GM18873 (cell line): ENCODE results near the gene HESX1.
A peak's percentile ranks its signal among the peaks of the same experiment; 100 is the strongest.

Source experiments
- ATAC-seq: cut with Tn5 transposase; IDR thresholded peaks from one replicate; pipeline ENCODE4 v1.9.1; 2021; ENCODE audit warnings: mild to moderate bottlenecking, moderate library complexity, moderate number of reproducible peaks; ENCODE audit not compliant: unreplicated experiment, low FRiP score

Gene HESX1

DNA sequence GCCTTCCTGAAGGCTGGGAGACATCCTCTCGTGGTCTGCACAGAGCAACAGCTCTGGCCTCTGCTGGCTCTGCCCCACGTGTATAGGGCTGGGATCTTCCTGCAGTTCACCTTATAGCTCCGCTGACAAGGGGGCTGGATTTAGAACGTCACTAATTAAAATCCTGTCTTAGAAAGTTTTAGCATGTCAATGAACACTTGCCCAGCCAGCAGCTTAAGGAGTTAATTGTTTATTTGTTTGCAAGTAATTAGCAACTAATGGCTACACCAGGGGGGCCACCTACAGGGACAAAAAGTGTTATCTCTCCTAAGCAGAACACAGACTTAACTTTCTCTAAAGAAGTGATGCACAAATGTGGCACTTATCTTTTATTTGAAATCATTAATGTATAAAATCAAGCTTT is at the start of gene HESX1:
HESX1 (minus strand) TSS at position 84 of the 403 bp plus-strand sequence; CDS start at position 24, 60 bp downstream.
- ATAC-seq = no peak

DNA sequence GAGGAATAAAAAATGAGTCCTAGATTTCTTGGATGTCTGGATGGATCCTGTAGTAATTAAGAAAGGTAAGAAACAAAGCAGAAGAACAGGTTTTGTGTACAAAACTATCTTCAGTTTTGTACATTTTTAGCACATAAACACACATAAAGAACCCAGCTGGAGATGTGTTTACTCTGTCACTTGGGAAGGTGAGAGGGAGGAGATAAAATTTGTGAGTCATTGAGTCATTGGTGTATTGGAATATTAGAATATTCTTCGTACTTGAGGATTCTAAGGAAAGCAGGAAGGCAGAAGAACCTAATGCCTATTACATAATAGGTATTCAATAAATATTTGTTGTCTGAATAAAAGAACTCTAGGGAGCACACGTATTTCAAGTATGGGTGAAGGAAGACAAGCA is 45.2 kb upstream of the HESX1 start:
- no peak for ATAC-seq

DNA sequence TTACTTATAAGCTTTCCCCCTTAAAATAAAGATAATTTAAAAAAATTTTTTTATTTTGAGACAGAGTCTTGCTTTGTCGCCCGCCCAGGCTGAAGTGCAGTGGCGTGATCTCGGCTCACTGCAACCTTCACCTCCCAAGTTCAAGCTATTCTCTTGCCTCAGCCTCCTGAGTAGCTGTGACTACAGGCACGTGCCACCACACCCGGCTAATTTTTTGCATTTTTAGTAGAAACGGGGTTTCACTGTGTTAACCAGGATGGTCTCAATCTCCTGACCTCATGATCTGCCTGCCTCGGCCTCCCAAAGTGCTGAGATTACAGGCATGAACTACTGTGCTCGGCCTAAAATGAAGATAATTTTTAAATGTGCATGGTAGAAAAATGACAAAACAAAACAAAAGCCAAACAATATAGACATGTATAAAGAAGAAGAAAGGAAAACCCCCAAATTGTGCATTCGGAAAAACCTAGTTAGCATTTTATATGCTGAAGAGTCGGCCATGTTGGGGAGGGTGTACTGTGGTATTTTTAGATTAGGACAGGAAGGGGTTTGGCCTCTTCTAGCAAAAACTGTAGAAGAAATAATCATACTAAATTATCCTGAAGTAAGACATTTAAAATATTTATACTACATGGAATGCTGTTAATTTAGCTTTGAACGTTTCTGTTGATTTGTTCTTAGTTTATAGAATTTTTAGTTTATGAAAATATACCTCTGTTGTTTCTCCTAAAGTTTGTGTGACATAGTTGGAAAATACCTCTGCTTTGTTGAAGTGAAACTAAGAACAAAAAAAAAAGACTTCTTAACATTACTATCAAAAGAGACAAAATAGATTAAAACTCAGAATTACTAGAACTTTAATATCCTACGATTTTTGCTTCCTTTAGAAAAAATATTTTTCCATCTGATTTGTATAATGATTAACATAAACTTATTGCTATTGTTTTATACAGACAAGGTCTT is 35.1 kb upstream of the HESX1 start:
- no peak for ATAC-seq

DNA sequence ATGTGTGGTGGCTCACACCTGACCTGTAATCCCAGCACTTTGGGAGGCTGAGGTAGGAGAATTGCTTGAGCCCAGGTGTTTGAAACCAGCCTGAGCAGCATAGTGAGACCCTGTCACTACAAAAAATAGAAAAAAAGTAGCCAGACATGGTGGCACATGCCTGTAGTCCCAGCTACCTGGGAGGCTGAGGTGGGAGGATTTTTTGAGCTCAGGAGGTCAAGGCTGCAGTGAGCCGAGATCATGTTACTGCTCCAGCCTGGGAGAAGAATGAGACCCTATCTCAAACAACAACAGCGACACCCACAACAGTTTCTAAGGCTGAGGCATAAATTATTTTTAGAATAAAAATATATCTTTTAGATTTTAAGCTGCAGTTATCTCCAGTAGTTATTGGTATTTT is 34.0 kb upstream of the HESX1 start:
- ATAC-seq = no peak

DNA sequence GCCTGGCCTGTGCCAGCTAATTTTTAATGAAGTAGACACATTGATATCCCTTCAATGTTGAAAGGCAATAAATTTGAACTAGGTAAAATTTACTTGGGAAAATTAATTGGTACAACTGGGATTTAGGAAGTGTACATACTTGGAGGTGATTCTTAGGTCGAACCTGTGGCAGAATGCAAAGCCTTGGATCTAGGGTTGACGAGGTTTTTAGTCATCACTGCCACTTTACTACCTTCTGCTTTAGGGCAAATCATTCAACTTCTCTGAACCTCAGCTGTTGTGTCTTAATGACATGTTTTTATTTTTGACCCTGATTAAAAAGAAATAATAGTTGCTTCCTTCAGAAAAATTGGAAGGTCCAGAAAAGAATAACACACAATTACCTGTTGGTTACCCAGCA is 30.2 kb upstream of the HESX1 start:
- no peak for ATAC-seq

DNA sequence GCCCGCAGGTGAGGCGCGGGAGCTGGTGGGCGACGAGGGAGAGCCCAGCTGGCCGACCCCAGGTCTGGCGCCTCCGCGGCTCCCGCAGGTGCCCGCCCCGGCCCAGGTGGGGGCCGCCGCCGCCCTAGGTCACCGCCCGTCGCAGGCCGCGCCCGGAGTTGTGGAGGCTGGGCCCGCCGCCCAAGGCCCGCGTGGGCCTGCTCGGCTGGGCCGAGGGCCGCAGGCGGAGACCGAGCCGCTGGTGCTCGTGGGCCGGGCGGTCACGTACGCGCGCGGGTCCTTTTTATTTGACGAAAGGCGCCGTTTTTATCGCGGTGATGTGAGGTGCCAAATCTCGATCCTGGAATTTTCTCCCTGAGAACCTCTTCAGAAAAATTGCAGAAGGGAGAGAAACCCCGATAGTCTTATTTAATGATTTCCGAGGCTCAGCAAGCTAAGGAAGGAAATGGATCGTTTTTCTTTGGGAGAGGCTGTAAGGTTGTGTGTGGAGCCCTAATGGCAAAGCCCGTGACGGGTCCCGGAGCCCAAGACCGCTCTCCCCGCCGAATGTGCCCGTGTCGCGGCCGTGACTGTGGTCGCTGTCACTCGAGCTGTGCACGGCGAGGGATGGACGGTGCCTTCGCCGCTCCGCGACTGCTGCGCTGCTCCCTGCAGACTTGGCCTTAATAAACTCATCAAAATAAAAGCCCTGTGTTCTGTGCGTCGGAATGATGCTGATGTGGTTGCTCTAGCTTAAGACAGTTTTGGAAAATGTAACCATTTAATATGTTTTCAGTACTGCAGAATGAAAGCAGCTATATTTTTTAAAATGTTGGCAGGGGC is 28.4 kb upstream of the HESX1 start:
- peak; percentile 44 for ATAC-seq

DNA sequence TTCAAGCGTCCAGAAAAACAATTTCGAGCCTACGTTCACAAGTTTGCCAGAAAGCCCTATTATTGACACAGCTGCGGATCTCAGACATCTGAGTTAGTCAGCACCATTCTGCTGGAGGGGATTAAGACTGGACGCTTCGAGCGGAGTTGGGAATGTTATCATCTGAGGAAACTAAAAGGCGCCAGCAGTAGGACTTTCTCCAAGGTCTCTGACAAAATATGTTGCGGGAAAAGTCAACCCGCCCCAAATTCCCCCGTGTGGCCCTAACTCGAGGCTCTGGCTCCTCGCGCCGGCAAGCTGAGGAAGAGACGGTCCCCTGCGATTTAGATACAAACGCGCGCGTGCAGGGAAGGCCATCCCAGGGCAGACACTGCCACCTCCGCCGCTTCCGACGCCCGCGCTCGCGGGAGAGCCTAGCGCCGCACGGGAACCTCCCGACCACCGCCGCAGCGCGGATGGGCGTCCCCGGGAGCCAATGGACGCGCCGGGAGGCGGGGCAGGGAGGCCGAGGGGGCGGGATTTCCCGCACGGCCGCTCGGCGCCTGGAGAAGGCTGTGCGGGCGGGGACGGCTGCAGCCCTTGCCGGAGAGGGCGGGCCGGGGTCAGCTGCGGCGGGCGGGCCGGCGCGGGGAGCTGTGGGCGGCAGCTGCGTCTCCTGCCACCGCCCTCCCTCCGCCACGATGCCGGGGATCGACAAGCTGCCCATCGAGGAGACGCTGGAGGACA is 27.6 kb upstream of the HESX1 start, which contains the start of gene APPL1:
APPL1 (plus strand) TSS at position 526 of the 726 bp plus-strand sequence; CDS start at position 681, 155 bp downstream.
- ATAC-seq = peak; percentile 72

DNA sequence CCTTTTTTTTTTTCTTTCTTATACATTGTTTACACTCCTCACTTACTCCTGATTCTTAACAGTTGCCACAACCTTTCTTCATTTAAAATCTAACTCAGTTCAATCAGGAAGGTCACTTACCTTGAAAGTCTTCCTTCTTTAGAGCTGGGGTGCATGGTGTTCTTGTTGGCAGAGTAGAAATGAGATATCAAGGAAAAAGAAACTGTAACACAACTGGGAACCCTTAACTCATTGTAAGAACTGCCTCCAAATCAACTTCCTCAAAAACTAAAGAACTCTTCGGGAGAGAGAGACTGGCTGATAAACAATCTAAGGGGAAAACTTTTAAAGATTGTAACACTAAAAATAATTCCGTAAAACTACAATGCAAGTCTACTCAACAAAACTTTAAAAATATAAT is 26.4 kb upstream of the HESX1 start:
- no peak for ATAC-seq

DNA sequence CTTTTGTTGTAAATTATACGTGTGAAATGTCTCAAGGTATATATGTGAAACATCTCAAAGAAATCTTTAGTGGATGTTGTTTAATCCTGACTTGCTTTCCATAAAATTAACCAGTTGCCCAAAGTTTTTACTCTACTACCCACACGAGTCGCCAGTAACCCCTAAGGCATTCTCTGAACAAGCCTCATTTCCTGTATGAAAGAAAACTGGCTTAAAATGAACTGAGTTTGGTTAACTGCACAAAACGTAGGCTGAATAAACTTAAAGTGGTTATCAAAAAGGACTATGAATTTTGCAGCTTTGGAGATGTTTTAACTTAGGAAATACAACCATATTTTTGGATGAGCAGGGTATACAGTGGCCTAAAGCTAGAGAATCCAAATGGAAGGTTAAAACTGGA is 25.1 kb upstream of the HESX1 start:
- no peak for ATAC-seq

DNA sequence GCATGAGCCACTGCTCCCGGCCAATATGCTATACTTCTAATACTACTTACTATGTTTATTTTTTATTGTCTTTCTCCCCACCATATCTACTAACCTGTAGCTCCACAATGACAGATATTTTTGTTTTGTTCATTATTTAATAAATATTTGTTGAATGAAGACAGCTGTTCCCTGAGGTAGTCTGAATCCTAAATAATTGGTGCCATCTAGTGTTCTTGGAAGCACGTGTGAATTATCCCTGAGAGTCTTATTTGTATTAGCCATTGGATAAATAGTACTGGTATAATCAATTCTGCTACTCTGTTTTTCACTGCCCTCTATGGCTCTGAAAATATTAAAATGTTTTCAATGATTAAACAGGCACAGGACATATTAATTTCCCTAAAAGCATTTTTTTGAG is 22.1 kb upstream of the HESX1 start:
- ATAC-seq = no peak

DNA sequence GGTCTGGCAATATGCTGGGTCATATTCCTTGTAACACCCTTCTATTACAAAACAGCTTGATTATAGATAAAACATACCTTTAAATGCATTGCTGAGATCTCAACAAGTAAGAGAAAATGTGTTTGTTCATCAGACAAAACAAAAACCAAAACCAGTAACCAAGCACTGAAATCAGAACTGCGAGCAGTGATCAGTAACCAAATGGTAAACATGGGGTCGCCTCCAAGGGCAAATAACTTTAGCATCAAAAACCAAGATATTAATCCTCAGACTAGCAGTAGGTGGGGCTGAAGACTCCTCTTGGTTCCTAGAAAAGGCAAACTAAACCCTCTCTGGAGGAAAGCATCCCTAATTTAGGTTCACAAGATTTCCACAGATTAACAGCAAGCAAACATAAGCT is 6.6 kb upstream of the HESX1 start:
- ATAC-seq = no peak

DNA sequence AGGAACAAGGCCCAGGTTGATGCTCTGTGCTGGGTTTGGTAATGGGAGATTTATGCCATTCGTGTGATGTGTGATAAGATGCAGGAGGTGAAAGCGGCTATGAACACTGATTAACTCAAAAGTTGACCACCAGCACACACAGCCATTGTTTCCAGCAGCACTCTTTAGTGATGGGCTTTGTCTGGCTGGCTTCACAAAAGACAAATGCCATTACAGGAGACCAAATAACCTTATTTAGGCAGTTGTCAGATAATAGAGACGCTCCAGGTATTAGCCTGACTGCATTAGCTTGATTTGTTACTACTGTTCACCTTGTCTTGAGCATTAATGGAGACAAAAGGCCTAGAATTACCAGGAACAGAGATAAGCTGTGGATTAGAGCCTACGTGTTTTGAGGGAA is 5.1 kb downstream of the HESX1 start:
- ATAC-seq = no peak

DNA sequence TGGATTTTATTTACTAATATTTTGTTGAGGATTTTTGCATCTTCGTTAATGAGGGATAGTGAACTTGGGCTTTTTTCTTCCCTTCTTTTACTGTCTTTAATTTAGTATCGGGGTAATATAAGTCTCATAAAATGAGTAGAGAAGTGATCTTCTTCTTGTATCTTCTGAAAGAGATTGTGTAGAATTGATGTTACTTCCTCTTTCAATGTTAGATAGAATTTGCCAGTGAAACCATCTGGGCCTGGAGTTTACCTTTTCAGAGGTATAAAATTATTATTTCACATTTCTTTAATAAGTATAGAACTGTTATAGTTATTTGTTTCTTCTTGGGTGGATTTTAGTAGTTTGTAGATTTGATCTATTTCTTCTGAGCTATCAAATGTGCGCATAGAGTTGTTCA is 7.8 kb downstream of the HESX1 start:
- no peak for ATAC-seq

DNA sequence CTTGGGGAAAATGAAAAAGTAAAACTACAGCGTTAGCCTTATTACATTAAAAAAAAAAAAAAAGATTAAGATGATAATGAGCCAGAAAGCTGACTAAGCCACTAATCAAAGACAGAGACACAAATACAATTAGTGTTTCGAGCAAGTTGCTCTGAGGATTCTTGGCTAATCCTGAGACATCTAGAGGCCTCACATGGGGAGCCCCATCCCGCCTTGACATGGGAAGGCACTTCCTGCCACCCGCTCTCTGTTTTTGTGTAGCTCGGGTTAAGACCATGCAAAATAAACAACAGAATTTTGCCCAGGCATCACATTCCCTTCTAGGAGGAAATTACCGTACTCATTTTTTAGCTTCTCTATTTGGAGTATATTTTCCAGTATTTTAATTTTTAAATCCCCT is 15.3 kb downstream of the HESX1 start:
- ATAC-seq = no peak

DNA sequence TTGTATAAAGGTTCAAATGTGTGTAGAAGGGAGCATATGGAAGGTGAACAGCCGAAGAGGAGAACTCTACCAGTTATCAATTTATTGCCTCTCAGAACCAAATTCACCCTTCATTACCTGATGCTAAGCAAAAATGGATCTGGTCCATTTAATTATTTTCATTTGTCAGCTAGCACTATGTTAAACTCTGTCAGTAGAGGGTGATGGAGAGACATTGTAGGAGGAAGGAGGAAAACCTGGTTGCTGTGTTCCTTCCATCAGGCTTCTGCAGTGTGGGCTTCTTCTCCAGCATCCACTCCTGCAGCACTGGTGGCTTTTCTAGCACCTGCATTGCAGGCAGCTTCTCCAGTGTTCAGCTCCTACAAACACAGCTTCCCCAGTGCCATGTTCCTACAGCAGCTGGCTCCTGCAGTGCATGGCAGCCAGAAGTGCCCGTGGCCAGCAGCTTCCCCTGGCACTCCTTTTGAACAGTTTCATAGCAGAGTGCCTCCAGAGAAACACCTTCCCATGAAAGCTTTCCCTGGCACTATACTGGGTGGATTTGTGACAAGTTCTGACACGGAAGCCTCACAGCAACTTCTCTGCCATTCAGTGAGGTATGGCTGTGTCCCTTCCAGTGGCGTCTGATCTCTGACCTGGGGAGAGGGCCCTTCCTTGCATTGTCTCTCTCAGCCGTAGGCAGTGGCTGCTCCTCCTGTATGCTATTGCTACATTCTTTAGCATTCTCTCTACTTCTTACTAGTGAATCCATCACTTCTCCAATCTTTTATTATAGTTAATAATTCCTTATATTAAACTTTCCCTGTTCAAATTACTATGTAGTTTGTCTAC is 20.0 kb downstream of the HESX1 start:
- ATAC-seq = no peak

DNA sequence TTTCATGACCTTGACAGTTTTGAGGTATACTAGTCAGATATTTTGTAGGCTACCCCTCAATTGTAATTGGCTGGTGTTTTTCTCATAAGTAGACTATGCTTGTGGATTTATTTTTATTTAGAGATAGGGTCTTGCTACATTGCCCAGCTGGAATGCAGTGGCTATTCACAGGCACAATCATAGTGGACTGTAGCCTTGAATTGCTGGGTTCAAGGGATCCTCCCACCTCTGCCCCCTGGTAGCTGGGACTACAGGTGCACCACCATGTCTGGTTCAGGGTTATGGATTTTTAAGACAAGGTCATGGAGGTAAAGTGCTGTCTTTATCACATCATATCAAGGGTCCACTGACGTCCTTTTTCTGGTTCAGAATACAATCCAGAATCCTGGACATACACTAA is 23.7 kb downstream of the HESX1 start:
- no peak for ATAC-seq

DNA sequence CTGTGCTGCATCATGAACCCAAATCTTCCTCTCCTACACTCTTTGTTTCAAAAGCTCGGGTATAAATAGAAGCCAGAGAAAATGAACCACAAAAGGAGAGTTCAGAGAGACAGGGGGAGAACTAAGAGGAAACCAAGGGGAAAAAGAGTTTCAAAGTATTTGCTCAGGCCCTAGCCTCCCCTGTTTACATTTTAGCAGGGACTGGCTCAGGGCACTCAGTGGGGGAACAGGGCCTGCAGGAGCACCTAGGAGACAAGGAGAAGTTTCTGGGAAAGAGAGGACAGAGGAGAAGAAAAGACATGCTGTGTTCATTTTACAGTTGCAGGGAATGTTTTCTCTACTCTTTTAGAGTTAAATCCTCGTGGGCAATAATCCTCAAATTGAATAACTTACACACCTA is 26.1 kb downstream of the HESX1 start:
- ATAC-seq = no peak

DNA sequence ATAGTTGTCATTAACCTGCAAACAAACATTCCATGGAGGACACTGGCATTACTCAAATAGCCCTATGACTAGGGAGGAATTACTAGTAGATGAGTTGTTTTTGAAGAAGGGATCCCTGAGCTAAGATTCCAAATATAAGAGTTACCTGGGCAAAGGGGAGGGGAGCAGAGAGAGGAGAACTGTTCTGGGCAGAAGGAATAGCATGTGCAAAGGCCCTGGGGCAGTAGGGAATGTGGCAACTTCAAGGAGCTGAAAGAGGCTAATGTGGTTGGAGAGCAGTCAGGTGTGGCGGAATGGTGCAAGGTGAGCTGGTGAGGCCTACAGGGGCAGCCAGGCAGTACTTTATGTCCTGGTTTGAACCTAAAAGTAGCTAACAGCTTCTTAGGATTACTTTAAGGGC is 28.8 kb downstream of the HESX1 start:
- no peak for ATAC-seq

DNA sequence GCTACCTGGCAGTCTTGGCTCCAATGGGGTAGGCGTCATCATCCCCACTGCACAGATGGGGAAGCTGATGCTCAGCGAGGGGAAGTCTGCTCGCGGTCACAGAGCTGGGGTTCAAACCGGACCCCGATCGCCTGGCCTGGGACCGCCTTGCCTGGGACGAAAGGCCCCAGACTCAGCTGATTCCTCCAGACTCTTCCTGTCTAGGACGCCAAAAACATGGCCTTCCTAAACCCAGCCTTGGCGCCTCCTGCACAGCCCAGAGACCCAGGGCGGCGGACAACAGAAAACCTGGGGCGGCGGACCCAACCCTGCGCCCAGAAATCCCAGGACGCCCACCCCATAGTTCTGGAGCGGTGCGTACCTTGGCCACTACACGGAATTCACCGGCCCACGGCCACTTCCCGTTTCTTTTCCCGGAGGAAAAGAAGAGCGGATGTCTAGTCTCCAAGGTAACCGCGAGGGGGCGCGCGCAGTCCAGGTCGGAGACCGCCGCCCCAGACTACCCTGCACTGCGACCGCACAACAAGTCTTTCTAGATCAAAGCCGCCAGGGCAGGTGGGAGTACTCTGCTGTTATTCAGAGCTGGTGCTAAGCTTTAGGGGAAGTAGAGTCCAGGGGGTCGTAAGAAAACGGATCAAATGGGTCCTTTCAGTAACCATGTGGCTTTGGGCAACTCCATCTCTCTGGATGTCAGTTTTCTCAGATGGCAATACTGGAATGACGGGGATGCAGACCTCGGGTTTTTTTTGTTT is 29.7 kb downstream of the HESX1 start:
- no peak for ATAC-seq
